K562 (cell line): Measurements from ENCODE around the gene VGLL2. TPM values are rescaled to one million over a fixed set of nuclear protein-coding genes. Genes with fewer than 3 reads are reported as not detected.

Experiments
- ATAC-seq: fragments of 200-7000 bp; cut with Tn5 transposase; 3 replicates; pipeline ENCODE4 v1.9.1; 2020; ENCODE audit warnings: moderate library complexity
- BruUV-seq: library from RNA; stranded (reverse); fragments of 400-500 nt; replicated peaks from 2 replicates; lab custom pipeline; 2021; lab: Mats Ljungman, UMichigan
- CTCF ChIA-PET: fragments of 300-600 bp; formaldehyde crosslinking; extraction: SDS; loops from one replicate; lab custom pipeline; 2021; ENCODE audit warnings: low intra/inter-chr PET ratio; lab: Yijun Ruan, JAX
- POLR2A ChIA-PET: fragments of 300-600, 350-650 bp; sonication (Branson Sonifier 250); formaldehyde crosslinking; extraction: SDS; loops from one replicate; lab custom pipeline; 2021; ENCODE audit warnings: antibody characterized with exemption, inconsistent platforms; lab: Yijun Ruan, JAX
- DNase-seq, 4 experiments: peaks; one replicate each; pipeline versions ENCODE4 v3.0.0 to v3.0.0-alpha.2; 2011 to 2018; ENCODE audit warnings: low spot score in 3 of 4, mixed read lengths in 3 of 4; ENCODE audit errors: extremely low read depth in 1 of 4
- FAIRE-seq: peaks from 2 replicates; lab custom pipeline; 2011; peaks lifted over from hg19 to GRCh38; lab: Jason Lieb, UNC
- H2AFZ ChIP-seq: 2 replicates; pipeline ENCODE4 v1.6.0; 2011; ENCODE audit warnings: low read depth, low read length, control low read depth, inconsistent platforms
- H3K27ac ChIP-seq: fragments of 200-600 bp; 3 replicates; pipeline ENCODE4 v1.8.0; 2011; ENCODE audit warnings: low read depth, mild to moderate bottlenecking, control low read depth, inconsistent platforms, low read length, moderate library complexity, mixed read lengths; ENCODE audit errors: extremely low read depth
- H3K27me3 ChIP-seq, 2 experiments: fragments of 300-600 bp in 1 of 2; 2 replicates in 1 of 2; 3 replicates in 1 of 2; pipeline versions ENCODE4 v1.6.0 to v1.8.0; 2011; ENCODE audit warnings: inconsistent platforms in 2 of 2, low read length in 2 of 2, mild to moderate bottlenecking in 1 of 2, mixed read lengths in 1 of 2, moderate library complexity in 1 of 2; ENCODE audit not compliant: control insufficient read depth in 2 of 2, insufficient read depth in 2 of 2
- H3K36me3 ChIP-seq: fragments of 300-600 bp; 3 replicates; pipeline ENCODE4 v1.8.0; 2011; ENCODE audit warnings: mild to moderate bottlenecking, low read length, inconsistent platforms; ENCODE audit not compliant: control insufficient read depth, insufficient read depth
- H3K4me1 ChIP-seq, 2 experiments: fragments of 200-600 bp in 1 of 2; replicated peaks in 1 of 2; 2 replicates in 1 of 2; 3 replicates in 1 of 2; pipeline versions ENCODE4 v1.5.1 to v1.8.0; 2011; ENCODE audit warnings: inconsistent platforms in 2 of 2, low read length in 2 of 2, mild to moderate bottlenecking in 1 of 2, mixed read lengths in 1 of 2, moderate library complexity in 1 of 2; ENCODE audit not compliant: control insufficient read depth in 2 of 2, insufficient read depth in 2 of 2
- H3K4me2 ChIP-seq: 2 replicates; pipeline ENCODE4 v1.6.1; 2011; ENCODE audit warnings: low read length, control low read depth, inconsistent platforms, mixed read lengths; ENCODE audit not compliant: insufficient read depth
- H3K4me3 ChIP-seq: fragments of 200-600 bp; sonication (generic), shearing (Covaris generic); 2 replicates; pipeline ENCODE4 v1.5.1; 2016; ENCODE audit warnings: control low read depth, inconsistent platforms
- H3K79me2 ChIP-seq: fragments of 200-600 bp; 3 replicates; pipeline ENCODE4 v1.8.0; 2011; ENCODE audit warnings: low read length, inconsistent platforms; ENCODE audit not compliant: control insufficient read depth, insufficient read depth
- H3K9ac ChIP-seq, 2 experiments: 2 replicates each; pipeline versions ENCODE4 v1.6.0 to v1.6.1; 2011; ENCODE audit warnings: low read depth in 2 of 2, low read length in 2 of 2, control low read depth in 1 of 2, inconsistent platforms in 1 of 2, mild to moderate bottlenecking in 1 of 2, mixed read lengths in 1 of 2; ENCODE audit not compliant: insufficient read depth in 1 of 2
- H3K9me1 ChIP-seq: one replicate; pipeline ENCODE4 v1.6.0; 2011; ENCODE audit warnings: inconsistent platforms, mild to moderate bottlenecking, low read length, moderate library complexity; ENCODE audit not compliant: control insufficient read depth, insufficient read depth
- H3K9me3 ChIP-seq: replicated peaks from 2 replicates; pipeline ENCODE4 v1.5.1; 2011; ENCODE audit warnings: low read depth, low read length, inconsistent platforms; ENCODE audit not compliant: control insufficient read depth, insufficient read depth
- H4K20me1 ChIP-seq: replicated peaks from 2 replicates; pipeline ENCODE4 v1.6.1; 2011; ENCODE audit warnings: low read length, inconsistent platforms, mixed read lengths; ENCODE audit not compliant: control insufficient read depth, insufficient read depth
- ATF7 ChIP-seq: fragments of 450-650 bp; IDR thresholded peaks from 2 replicates; pipeline ENCODE4 v1.7.1; 2014; ENCODE audit warnings: mild to moderate bottlenecking, moderate library complexity
- BRF2 ChIP-seq: IDR thresholded peaks from 3 replicates; pipeline ENCODE4 v1.6.1; 2011; ENCODE audit warnings: borderline replicate concordance, mild to moderate bottlenecking; ENCODE audit not compliant: insufficient read length, insufficient read depth
- CHD4 ChIP-seq: fragments of 200-600 bp; sonication (generic); IDR thresholded peaks from 3 replicates; pipeline ENCODE4 v1.6.1; 2012; ENCODE audit warnings: low read depth, mild to moderate bottlenecking, mixed read lengths, low read length, inconsistent platforms; ENCODE audit not compliant: insufficient read depth, insufficient replicate concordance, poor library complexity, severe bottlenecking
- CREM ChIP-seq: IDR thresholded peaks from 2 replicates; pipeline ENCODE4 v1.6.1; 2014; ENCODE audit warnings: antibody characterized with exemption, low read depth
- GATA2 ChIP-seq: sonication (generic); formaldehyde crosslinking; IDR thresholded peaks from 2 replicates; pipeline ENCODE4 v1.4.0; 2020; ENCODE audit warnings: mild to moderate bottlenecking, missing genetic modification reagents
- HDAC8 ChIP-seq: fragments of 450-650 bp; IDR thresholded peaks from 2 replicates; pipeline ENCODE4 v1.6.1; 2016; ENCODE audit warnings: mild to moderate bottlenecking, missing genetic modification characterization, moderate library complexity, missing compliant biosample characterization
- HMGN3 ChIP-seq: IDR thresholded peaks from 2 replicates; pipeline ENCODE4 v1.6.1; 2011; ENCODE audit warnings: borderline replicate concordance, low read depth, mild to moderate bottlenecking, mixed read lengths, low read length; ENCODE audit not compliant: insufficient read length; ENCODE audit errors: extremely low read depth
- HSF4 ChIP-seq: fragments of 250-450 bp; sonication (Bioruptor Pico); IDR thresholded peaks from 2 replicates; pipeline ENCODE4 v2.1.2; 2022; ENCODE audit warnings: mild to moderate bottlenecking, moderate library complexity, borderline replicate concordance
- IRF9 ChIP-seq: fragments of 450-650 bp; IDR thresholded peaks from 2 replicates; pipeline ENCODE4 v1.6.1; 2016; ENCODE audit warnings: missing biosample characterization, missing genetic modification characterization
- KDM1A ChIP-seq, 2 experiments: fragments of 450-650 bp; IDR thresholded peaks; 2 replicates each; pipeline ENCODE4 v1.6.1; 2016; ENCODE audit warnings: mild to moderate bottlenecking in 2 of 2
- LEF1 ChIP-seq: fragments of 450-650 bp; IDR thresholded peaks from 2 replicates; pipeline ENCODE4 v1.6.1; 2016; ENCODE audit warnings: mild to moderate bottlenecking
- MYBL2 ChIP-seq, 2 experiments: fragments of 450-650 bp in 1 of 2; sonication (generic) in 1 of 2; formaldehyde crosslinking in 1 of 2; IDR thresholded peaks; 2 replicates each; pipeline versions ENCODE4 v1.6.1 to v1.8.1; 2017 to 2022; ENCODE audit warnings: borderline replicate concordance in 1 of 2, inconsistent platforms in 1 of 2, low read depth in 1 of 2, mild to moderate bottlenecking in 1 of 2, missing genetic modification reagents in 1 of 2, moderate library complexity in 1 of 2
- RB1 ChIP-seq: fragments of 450-650 bp; IDR thresholded peaks from 2 replicates; pipeline ENCODE4 v1.6.1; 2017; ENCODE audit warnings: low read depth, mild to moderate bottlenecking
- RNF2 ChIP-seq: sonication (generic); IDR thresholded peaks from 2 replicates; pipeline ENCODE4 v1.6.1; 2016
- SIN3B ChIP-seq: fragments of 450-650 bp; IDR thresholded peaks from 2 replicates; pipeline ENCODE4 v1.6.1; 2017; ENCODE audit warnings: low read depth, mild to moderate bottlenecking, moderate library complexity
- TAF7 ChIP-seq: fragments of 450-650 bp; IDR thresholded peaks from 2 replicates; pipeline ENCODE4 v1.6.1; 2016; ENCODE audit warnings: missing genetic modification characterization, missing compliant biosample characterization
- ZEB2 ChIP-seq: fragments of 450-650 bp; IDR thresholded peaks from 2 replicates; pipeline ENCODE4 v1.6.1; 2016
- ZFP91 ChIP-seq: sonication (generic); formaldehyde crosslinking; IDR thresholded peaks from 2 replicates; pipeline ENCODE4 v1.8.0; 2022; ENCODE audit warnings: mild to moderate bottlenecking, missing genetic modification reagents
- ZNF174 ChIP-seq: fragments of 250-450 bp; sonication (Bioruptor Pico); IDR thresholded peaks from 2 replicates; pipeline ENCODE4 v1.4.0; 2020; ENCODE audit warnings: mild to moderate bottlenecking
- ZNF354B ChIP-seq: fragments of 250-450 bp; sonication (Bioruptor Pico); IDR thresholded peaks from 2 replicates; pipeline ENCODE4 v1.4.0; 2020
- ZNF41 ChIP-seq: fragments of 250-450 bp; sonication (Bioruptor Pico); conservative IDR thresholded peaks from 2 replicates; pipeline ENCODE4 v1.4.0; 2020; ENCODE audit warnings: mild to moderate bottlenecking
- WGBS: fragments of 100-300 bp; shearing (Covaris generic); methylation state at CpG from one replicate; pipeline ENCODE4 v1.1.6; 2016; ENCODE audit warnings: low coverage, mixed read lengths; ENCODE audit not compliant: insufficient coverage; ENCODE audit errors: missing lambda C conversion rate; 5-methylcytosine and 5-hydroxymethylcytosine counted together
- in situ Hi-C: fragments of 300-500 bp; cut with MboI; formaldehyde crosslinking; loops from 4 replicates; pipeline ENCODE4 v1.15.0; 2018; ENCODE audit warnings: inconsistent platforms, mixed read lengths
- intact Hi-C: fragments of 100-400 bp; cut with micrococcal nuclease; formaldehyde crosslinking; loops from 2 replicates; pipeline ENCODE4 v1.14.2; 2022
- polyA plus RNA-seq, 8 experiments: library from polyadenylated mRNA; depleted of rRNA in 4 of 8; stranded (reverse) in 5 of 8; unstranded in 3 of 8; fragments of >200 nt; fragmentation: Nextera tagmentation in 2 of 8; fragmentation: Illumina TruSeq in 1 of 8; extraction: Ambion mirVana in 2 of 8; extraction: Trizol in 1 of 8; gene quantifications; 2 replicates each; pipeline versions ENCODE4 v1.2.1 to v1.2.3, GENCODE V29; 2011 to 2014; ENCODE audit warnings: inconsistent platforms in 1 of 8, missing spikeins in 1 of 8
- total RNA-seq, 7 experiments: library from RNA; depleted of rRNA in 6 of 7; stranded (reverse); fragments of >200 nt in 6 of 7; fragmentation: Illumina TruSeq in 2 of 7; extraction: Trizol in 2 of 7; gene quantifications; 2 replicates each; pipeline versions ENCODE4 v1.2.1 to v1.2.3, GENCODE V29; 2011 to 2021; ENCODE audit warnings: low replicate concordance in 1 of 7

The VGLL2 gene
- total and polyA plus RNA-seq, 9 of the 15 experiments (the other 6 are each of a cell fraction or from before 2014, with no cell fraction given), result not detected

- TF ChIP-seq ZNF41 (CRISPR knock-in tag) (no peak), ZNF354B (no peak), ATF7 (no peak), MYBL2 (IDR thresholded peaks at IDR 0.05; ENCODE audit: low read depth) (no peak), MYBL2 (CRISPR knock-in tag; IDR thresholded peaks at IDR 0.05; ENCODE audit: borderline replicate concordance) (no peak), BRF2 (no peak), CREM (no peak)
Measured at GRCh38 chr6:117272891-117273290, 7.5 kb downstream of the VGLL2 start (continued).

DNA sequence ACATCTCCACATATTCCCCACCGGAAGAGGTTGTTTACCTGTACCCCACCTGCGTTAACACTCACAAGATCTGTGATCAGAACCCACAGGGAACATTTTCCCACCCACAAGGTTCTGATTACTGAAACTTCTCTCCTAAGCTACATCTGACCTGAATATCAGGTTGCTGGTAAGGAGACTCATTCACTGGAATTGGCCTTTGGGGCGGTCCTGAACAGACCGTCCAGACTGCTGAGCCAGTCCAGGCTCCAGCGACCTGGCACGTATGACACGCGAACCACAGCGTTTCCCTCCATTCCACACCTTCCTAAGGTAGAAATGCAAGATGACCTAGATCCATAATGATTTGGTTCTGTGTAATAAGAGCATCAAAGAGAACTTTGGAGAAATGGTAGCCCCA is 9.8 kb downstream of the VGLL2 start:
- H3K4me2 ChIP-seq, result no peak overlapping the region
- no peak overlapping the region for H3K9ac ChIP-seq
- H3K9me1 ChIP-seq, result no peaks in the 10 kb centered on the region
- H3K36me3 ChIP-seq, result no peaks in the 10 kb centered on the region
- no peaks in the 10 kb centered on the region for H3K9me3 ChIP-seq
- H3K27ac ChIP-seq, result no peak overlapping the region
- ATAC-seq (no peak), FAIRE-seq (no peak), DNase-seq (no peak)
- H4K20me1 ChIP-seq, result no peaks in the 10 kb centered on the region
- H3K27me3 ChIP-seq, result peaks cover 0 to 9% of the 10 kb centered on the region in 2 experiments; a peak in 2 of 5 replicates
- ChIA-PET POLR2A (no interaction called here), CTCF (no interaction called here)
- BruUV-seq, result no TSS peak
- peaks cover 0 to 6% of the 10 kb centered on the region in 2 experiments; a peak in 1 of 5 replicates for H3K4me1 ChIP-seq
- 0% methylated on average over 9 of the region's 9 CpGs for WGBS
- in situ Hi-C loops (no loop called here), intact Hi-C loops (no loop called here)
- no peaks in the 10 kb centered on the region for H3K79me2 ChIP-seq
- no peak overlapping the region for H2AFZ ChIP-seq
- H3K4me3 ChIP-seq, result no peak overlapping the region
- TF ChIP-seq TAF7 (tag) (no peak), SIN3B (no peak), HSF4 (CRISPR knock-in tag) (no peak), RNF2 (no peak), HMGN3 (no peak), KDM1A (IDR thresholded peaks at IDR 0.05) (no peak), RB1 (no peak), LEF1 (no peak), GATA2 (CRISPR knock-in tag) (no peak), ZFP91 (CRISPR knock-in tag) (no peak), HDAC8 (no peak), ZNF174 (CRISPR knock-in tag) (no peak), CHD4 (no peak), IRF9 (tag) (no peak), ZEB2 (no peak)
